GM18511 (cell line): ENCODE measurements around the gene SLAMF9.
"Not testable (repeated sequence)": the region's sequence is repeated elsewhere in the genome, so short reads cannot be mapped to it uniquely, and the experiment has no call there.

Experiments
- ATAC-seq: cut with Tn5 transposase; IDR thresholded peaks from one replicate; pipeline ENCODE4 v1.9.1; 2021; ENCODE audit warnings: mild to moderate bottlenecking, moderate library complexity; ENCODE audit not compliant: unreplicated experiment

SLAMF9 gene

DNA sequence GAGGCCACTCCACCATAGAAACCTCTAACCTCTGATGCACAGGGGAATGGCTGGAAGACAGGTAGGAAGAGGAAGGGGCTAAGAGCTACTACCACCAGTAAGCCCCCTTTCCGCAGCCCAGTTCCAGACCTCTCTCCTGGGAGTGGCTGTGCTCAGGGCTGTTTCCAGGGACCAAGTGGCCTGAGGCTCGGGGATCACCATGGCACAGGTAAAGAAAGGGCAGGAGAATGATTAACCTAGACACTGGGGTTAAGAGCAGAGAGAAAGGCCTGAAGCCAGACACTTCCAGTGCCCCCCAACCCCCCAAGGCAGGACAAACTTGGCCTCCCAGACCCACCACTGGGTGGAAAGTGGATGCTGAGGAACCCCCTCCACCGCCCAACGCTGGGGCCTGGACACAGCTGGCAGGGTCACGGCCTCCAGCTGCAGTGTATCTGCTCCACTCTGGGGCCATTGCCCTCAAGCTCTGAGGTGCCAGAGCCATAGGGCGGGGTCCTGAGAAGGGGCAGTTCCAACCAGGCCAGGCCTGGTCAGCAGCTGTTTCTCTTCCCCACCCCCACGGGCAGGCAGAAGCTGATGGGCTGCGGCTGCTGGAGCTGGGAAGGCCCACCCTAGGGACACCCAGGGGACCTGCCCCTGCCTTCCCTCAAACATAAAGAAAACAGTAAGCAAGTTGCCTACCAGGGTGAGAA lies 31.4 kb downstream of the SLAMF9 start:
- ATAC-seq: no peak

DNA sequence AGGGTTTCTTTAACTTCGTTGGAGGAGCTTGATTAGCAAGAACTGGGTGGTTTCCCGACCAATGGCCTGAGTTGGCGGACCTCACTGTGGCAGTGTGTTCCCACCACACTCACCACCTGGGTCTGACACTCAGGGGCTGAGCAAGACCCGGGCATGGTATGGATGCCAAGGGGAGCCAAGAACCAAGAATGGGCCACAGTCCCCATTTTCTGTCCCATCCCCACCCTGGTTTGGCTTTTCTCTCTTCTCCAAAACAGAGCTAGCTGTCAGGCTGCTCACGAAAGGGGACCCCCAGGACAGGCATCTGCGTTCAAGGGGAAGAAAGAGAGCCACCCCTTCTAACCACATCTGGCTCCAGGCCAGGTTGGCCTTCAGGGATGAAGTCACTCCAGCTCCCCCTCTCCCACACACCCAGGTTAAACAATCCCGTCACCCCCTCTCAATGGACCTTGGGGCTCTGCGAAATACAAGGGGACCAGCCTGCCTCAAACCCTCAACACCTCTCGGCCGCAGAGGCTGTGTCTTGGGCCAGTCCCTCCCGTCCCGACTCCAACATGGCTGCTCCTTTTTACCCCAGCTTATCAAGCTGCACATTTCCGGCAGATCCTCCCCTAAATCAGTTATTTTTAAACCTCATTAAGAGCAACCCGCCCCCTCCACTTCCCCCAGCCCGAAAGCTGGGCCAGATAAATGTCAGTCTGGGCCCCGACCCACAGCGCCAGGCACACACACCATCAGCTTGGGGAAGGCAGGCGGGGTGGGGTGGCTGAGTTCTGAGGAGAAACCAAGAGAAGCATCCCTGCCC lies 32.1 kb downstream of the SLAMF9 start:
- ATAC-seq: no peak

DNA sequence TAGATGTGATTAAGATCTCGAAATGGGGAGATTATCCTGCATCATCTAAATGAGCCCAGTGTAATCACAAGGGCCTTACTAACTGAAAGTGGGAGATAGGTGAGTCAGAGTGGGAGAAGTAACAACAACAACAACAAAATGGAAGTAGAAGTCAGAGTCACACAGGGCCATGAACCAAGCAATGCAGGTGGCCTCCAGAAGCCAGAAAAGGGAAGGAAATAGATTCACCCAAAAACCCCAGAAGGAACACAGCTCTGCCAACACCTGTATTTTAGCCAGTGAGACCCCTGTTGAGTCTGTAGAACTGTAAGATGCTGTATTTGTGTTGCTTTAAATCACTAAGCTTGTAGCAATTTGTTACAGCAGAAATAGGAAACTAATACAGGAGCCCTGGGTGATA lies 32.8 kb downstream of the SLAMF9 start:
- ATAC-seq: peak; percentile 25

DNA sequence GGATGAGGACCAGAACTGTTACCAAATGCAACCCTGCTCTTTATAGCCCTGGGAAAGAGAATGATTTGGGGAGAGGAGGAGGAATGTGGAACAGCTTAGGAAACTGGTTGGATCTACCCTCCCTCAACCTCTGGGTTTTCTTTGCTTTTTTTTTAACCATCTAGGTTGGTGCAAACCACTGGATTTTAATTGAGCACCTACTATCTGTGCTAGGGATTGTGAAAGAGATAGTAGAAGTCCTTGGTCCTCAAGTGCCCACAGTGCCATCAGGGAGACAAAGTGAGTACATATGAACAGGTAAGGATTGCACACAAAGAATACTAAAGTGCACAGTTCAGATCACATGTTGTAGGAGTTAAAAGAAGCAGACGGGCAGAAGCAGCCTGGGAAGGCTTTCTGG lies 33.4 kb downstream of the SLAMF9 start:
- ATAC-seq: no peak

DNA sequence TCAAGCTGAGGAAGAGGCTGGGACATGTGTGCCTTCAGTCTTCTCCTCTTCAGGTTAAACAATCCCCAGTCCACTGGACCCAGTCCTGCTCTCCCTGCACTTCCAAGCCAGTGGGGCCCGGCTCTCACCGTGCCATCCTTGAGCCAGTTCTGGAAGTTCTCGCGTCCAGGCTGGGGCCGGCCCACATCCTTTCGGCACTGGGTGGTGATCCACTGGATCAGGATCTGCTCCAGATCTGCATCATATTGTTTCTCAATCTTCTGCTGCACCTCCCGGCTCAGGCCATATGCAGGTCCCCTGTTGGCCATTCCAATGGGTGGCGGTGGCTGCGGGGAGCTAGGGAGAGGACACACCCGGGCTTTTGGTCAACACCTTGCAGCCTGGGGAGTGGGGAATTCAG lies 33.8 kb downstream of the SLAMF9 start:
- ATAC-seq: no peak

DNA sequence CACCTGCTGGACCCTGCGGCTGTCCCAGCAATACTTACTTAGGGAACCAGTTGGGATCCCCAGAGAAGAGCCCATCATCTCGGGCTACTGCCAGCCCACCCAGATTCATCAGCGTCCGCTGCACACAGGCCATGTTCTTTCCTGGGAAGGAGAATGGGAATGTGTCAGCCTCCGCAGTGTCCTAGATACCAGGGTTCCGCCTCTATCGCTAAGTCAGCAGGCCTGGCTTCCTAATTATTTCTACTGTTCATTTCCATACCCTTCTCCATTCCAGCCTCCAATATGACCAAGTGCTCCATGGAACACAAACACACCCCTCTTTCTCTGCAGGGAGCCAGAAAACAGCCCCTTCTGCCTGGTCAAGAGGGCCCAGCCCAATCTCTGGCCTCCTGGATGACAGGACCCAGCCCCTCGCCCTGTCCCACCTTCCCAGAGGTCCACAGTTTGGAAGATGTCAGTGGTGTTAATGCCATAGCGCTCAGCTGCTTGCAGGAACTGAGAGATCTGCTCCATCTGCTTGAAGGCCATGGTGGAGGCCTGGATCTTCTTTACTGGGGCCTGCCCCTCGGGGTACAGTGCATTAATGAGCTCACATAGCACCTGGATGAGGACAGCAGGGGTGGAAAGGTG lies 34.7 kb downstream of the SLAMF9 start:
- no peak for ATAC-seq

DNA sequence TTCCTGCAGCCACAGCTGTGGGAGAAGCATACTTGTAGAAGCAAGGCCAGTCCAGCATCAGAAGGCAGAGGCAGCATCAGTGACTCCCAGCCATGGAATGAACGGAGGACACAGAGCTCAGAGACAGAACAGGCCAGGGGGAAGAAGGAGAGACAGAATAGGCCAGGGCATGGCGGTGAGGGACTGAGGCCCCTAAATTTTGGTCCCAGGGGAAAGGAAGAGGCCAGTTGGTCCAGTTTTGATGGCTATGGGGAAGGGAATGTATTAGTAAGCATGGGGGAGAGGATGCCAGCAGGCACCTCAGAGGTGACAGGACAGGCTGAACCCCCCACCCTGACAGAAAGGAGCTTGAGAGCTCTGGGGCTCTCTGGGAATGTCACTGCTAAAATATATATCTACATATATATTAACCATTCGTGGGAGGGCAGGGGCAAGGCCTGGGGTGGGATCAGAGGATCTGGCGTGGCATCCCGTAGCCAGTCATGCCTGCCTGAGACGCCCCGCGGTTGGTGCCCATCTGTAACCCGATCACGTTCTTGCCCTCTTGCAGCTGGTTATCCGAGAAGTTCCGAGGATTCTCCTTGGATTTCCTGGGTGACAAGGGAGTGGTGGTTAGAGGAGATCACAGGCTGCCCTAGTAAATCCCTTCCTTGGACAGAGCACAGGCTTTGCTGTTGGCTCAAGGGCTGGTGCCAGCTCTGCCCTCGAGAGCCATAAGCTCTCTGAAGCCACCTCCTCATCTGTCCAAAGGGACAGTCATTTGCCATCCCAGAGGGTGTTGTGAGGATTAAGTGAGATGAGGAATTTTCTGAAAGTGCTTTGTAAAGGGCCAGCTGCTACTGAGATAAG lies 35.5 kb downstream of the SLAMF9 start:
- ATAC-seq: no peak

DNA sequence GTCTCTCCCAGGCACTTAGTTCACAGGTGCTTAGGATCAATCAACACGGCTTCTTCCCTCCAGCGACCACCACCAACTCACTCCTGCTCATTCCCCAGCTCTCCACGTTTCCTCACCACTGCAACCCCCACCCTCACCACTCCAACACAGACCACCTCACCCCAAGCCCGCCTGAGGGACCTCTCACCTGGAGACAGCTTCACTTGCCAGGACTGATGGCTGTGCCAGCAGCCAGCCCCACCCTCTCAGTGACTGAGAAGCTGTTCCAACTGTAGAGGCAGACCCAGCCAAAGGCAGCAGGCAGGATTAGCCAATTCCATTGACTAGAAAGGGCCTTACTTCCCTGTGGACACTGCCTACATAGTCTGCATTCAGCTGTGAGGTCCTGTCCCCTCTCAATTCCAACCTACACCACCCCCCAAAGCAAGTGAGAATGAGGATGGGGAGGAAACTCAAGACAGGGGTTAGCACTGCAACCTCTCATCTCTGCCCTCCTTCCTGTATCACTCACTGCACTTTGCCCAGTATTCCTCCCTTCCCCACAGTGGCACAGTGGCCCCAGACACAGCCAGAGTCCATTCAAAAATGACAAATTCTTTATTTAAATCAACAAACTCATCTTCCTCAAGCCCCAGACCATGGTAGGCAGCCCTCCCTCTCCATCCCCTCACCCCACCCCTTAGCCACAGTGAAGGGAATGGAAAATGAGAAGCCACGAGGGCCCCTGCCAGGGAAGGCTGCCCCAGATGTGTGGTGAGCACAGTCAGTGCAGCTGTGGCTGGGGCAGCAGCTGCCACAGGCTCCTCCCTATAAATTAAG lies 36.3 kb downstream of the SLAMF9 start:
- no peak for ATAC-seq

DNA sequence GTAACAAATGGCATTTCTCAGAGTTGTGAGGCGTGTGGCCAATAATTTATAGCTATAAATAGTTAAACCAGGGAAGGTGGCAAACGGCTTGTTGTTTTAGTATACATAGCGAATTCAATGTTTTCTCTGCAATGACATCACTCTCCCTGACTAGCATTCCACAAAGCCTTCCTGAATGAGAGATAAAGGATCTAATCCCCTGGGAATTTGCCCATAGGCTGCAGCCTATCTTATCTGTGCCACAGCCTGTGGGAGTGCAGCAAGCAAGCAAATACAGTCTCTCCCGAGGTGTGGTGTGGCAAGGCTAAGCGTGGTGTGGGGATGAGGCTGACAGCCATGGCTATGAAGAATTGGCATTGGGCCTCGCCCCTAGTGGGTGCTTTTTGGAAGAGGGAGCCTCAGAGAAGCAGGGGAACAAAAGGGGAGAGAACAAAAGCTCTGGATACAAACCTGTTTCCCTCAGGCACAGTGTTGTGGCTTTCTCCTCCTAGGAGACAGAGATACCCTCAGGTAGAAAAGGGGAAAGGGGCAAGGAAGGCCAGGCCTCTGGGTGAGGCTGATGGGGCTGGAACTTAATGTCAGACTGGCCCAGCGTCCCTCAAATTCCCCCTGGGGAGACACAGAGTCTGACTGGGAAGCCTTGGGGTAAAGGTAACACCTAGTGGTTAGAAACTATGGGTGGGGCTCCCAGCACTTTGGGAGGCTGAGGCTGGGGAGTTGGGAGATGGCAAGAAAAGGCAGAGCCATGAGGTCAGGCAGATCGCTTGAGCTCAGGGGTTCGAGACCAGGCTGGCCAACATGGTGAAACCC lies 37.6 kb downstream of the SLAMF9 start:
- no peak for ATAC-seq

DNA sequence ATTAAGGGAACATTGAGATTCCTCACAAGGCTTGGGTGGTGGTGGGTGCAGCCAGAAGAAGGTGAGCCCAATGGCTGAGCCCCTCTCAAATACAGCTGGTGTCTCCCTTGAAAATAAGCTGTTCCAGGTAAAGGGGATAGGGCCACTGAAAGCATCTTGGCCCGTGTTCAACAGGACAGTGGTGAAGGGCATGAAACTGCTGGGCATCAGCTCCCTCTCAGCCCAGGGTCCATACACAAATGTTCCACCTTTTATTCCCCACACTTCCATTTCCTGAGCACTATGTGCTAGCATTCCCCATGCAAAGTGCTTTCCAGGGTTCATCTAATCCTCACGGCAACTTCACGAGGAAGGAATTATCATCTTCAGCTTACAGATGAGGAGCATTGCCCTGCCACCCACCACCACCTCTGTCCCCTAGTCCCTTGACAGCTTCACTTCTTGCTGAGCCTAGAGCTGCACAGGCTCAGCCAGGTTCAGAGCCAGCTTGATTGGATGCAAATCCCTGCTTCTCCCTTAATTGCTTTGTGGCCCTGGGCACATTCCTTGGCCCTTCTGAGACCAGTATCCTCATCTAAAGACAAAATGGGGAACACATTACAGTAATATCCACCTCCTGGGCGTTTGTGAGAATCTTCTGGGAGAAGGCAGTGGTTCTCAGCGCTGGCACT lies 38.3 kb downstream of the SLAMF9 start:
- no peak for ATAC-seq

DNA sequence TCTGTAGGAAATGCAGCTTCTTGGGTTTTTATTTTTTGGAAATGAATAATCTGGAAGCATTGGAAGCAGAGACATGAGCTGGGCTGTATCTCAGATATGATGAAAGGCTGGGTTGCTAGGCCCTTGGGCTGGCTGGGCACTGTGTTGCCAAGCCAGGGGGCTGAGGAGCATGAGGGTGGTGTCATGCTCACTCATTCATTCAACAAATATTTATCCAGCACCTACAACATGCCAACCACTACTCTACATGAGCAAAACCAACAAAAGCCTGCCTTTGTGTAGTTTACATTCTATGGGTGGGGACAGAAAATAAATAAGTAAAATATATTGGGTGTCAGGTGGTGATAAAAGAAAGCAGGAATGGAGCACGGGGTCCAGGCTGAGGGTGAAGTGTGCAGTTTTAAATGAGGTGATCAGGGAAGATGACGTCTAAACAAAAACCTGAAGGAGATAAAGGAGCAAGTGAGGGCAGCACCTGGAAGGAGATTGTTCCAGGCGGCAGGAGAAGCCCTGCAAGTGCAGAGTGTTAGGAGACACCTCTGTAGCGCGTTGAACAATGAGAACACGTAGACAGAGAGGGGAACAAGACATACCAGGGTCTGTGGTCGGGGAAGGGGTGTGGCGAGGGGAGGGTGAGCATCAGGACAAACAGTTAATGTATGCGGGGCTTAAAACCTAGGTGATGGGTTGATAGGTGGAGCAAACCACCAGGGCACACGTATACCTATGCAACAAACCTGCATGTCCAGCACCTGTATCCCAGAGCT lies 39.6 kb downstream of the SLAMF9 start:
- no peak for ATAC-seq

DNA sequence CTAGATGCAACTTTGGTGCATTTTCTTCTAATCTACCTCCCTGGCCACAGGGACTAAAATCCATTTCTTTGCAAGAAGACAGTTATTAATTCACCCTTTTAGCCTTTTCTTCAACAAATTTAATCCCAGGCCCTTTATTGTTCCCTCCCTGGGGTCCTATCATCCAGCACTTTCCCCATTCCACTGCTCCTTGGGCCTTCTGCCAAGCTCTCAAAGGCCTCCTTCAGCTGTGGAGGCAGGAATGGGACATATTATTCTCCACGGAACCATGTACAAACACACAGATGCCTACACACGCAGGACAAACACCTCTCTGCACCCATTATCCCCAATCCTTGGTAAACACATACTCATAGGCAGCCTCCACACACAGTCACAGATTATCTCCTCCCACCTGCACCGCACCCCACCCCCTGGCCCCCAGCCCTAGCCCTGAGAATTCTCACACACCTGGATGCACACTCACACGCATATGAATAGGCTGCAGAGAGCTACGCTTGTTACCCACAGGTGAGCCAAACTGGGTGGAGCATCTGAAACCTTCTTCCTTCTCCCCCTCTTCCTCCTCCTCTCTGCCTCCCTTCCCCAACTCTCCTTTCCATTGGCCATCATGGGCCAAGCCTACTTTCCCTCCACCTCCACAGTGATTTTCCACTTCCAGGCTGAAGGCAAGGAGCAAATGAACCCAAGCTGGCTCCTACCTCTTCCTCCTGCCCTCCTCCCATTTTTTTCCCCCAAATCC lies 40.4 kb downstream of the SLAMF9 start:
- ATAC-seq: no peak

DNA sequence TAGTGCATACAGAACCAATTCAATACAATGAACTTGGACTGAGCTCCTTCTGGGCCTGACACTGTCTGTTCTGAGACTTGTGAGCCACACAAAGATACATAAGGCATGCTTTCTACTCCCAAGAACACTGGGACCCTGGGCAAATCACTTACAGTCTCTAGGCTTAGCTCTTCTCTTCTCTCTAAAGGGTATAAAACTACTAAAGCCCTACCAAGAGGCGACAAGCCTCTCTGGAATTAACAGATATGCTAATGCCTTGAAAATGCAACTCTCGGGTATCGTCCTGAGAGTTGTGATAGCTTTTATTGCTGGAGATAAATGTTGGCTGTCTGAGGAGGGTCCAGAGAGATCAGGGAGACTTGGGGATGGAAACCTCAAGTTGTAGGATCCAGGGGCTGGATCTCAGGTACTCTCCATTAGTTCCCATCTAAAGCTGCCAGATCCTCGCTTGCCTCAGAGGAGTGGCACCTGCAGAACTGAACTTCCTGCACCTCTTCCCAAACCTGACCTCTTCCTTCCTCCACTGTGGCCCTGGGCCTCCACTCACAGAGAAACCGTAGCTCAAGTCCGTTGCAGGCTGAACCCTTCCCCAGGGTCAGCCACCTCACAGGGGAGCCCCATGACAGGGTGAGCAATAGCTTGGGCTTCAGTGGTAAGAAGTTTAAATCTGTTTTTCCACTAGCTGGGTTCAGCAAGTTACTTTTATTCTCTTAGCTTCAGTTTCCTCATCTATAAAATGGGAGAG lies 42.5 kb downstream of the SLAMF9 start:
- no peak for ATAC-seq

DNA sequence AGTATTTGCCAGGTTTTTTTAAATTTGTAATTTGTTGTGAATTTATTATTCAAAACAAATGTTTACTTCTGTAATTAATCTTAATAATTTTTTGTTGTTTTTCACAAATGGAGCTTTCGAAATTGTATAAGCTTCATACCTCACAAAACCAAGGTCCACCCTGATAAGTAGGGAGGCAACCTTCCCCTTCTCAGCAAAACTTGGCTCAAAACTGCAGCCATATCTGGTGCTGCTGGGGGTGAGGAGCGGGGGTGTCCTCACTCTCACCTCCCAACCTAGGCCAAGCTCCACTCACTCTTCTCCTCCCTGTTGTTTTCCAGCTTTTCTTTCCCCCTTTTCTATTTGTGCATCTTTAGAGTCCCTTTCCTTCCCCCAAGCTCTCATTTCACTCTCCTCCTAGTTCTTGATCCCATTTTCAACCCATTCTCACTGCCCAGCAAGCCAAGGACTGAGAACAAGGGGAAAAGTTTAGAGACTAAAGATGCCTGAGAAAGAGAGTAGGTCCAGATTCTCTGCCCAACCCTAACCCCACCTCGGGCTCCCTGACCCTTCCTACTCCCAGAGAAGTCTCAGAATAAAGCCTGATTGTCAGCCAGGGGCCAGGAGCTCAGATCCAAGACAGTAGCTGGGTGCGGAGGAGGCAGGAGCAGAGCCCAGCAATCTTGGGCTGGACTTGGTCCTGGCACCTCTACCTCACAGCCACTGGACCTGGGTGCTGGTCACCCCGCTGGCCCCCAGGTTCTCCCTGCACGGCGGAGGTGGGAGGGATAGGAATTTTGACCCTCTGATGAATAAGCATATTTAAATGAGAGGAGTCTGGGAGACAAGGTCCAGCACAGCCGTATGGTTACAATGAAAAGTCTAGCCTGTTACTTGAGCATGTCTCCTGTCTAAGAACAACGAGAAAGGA lies 45.8 kb downstream of the SLAMF9 start:
- no peak for ATAC-seq

DNA sequence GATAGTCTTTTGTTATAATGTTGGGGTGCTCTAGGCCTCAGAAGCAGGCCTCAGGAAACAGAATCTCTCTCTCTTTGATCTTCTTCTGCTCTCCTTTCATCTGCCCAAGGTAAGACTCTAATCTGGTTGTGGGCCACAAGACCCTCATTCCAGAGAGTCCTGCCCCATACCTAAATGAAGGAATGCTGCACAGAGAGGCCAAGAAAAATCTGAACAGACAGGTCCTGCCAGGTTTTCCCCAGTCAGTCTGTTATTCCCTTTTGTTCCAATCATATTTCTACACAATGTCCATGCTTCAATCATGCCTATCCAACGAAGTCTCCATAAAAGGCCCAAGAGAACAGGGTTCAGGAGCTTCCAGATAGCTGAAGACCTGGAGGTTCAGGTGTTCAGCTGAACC lies 47.1 kb downstream of the SLAMF9 start:
- ATAC-seq: no peak

DNA sequence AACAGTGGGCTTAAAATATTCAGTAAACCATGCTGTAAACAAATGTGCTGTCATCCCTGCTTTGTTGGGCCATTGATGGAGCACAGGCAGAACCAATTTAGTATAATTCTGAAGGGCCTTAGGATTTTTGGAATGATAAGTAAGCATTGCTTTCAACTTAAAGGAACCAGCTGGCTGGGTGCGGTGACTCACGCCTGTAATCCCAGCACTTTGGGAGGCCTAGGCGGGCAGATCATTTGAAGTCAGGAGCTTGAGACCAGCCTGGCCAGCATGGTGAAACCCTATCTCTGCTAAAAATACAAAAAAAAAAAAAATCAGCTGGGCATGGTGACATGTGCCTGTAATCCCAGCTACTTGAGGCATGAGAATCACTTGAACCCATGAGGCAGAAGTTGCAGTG lies 50.0 kb downstream of the SLAMF9 start:
- ATAC-seq: not testable (repeated sequence)
